A673 (cell line): ENCODE results near the gene INSR. TPM values are rescaled to one million over a fixed set of nuclear protein-coding genes. Genes with fewer than 3 reads are reported as not detected.

Experiments
- BruUV-seq: library from RNA; stranded (reverse); fragments of 400-500 nt; replicated peaks from 2 replicates; lab custom pipeline; 2021; lab: Mats Ljungman, UMichigan
- CTCF ChIA-PET: fragments of 300-600 bp; sonication (Branson Sonifier 250); formaldehyde crosslinking; loops from one replicate; lab custom pipeline; 2022; ENCODE audit warnings: antibody characterized with exemption; lab: Charles Lee
- POLR2A ChIA-PET: fragments of 300-600 bp; sonication (Branson Sonifier 250); formaldehyde crosslinking; loops from one replicate; lab custom pipeline; 2022; ENCODE audit warnings: antibody characterized with exemption; ENCODE audit not compliant: low non-redundant PET; lab: Charles Lee
- DNase-seq: peaks from one replicate; pipeline ENCODE4 v3.0.0-alpha.2; 2015; ENCODE audit warnings: low spot score
- H3K27ac ChIP-seq: fragments of 200-600 bp; sonication (generic); 2 replicates; pipeline ENCODE4 v1.5.1; 2016; ENCODE audit warnings: mixed run types, low read depth, mild to moderate bottlenecking, mixed read lengths, antibody characterized with exemption, low read length; ENCODE audit not compliant: poor library complexity, severe bottlenecking
- H3K27me3 ChIP-seq: fragments of 200-600 bp; sonication (generic); replicated peaks from 2 replicates; pipeline ENCODE4 v1.6.1; 2017; ENCODE audit warnings: mixed run types, low read depth, mild to moderate bottlenecking, mixed read lengths, antibody characterized with exemption, low read length; ENCODE audit not compliant: insufficient read depth, poor library complexity
- H3K36me3 ChIP-seq: fragments of 200-600 bp; sonication (generic); 2 replicates; pipeline ENCODE4 v1.6.1; 2016; ENCODE audit warnings: mixed run types, mild to moderate bottlenecking, mixed read lengths, antibody characterized with exemption, low read length; ENCODE audit not compliant: insufficient read depth, poor library complexity, severe bottlenecking
- H3K4me1 ChIP-seq: fragments of 200-600 bp; sonication (generic); 2 replicates; pipeline ENCODE4 v1.6.1; 2017; ENCODE audit warnings: mixed run types, mild to moderate bottlenecking, mixed read lengths, antibody characterized with exemption, low read length; ENCODE audit not compliant: insufficient read depth, poor library complexity, severe bottlenecking
- H3K4me3 ChIP-seq: fragments of 200-600 bp; sonication (generic); 2 replicates; pipeline ENCODE4 v1.5.1; 2016; ENCODE audit warnings: low read depth, mixed run types, mild to moderate bottlenecking, mixed read lengths, low read length; ENCODE audit not compliant: poor library complexity, severe bottlenecking
- H3K9me3 ChIP-seq: fragments of 200-600 bp; sonication (generic); 2 replicates; pipeline ENCODE4 v1.6.1; 2016; ENCODE audit warnings: mixed run types, low read depth, mild to moderate bottlenecking, mixed read lengths, antibody characterized with exemption, low read length; ENCODE audit not compliant: poor library complexity, severe bottlenecking
- CTCF ChIP-seq: fragments of 300-800, 200-600 bp; sonication (generic); conservative IDR thresholded peaks from 2 replicates; pipeline ENCODE4 v1.5.1; 2017; ENCODE audit warnings: low read depth, mild to moderate bottlenecking, antibody characterized with exemption, low read length, moderate library complexity, mixed read lengths
- EZH2 ChIP-seq: fragments of 200-600 bp; sonication (generic); IDR thresholded peaks from 2 replicates; pipeline ENCODE4 v1.6.1; 2017; ENCODE audit warnings: borderline replicate concordance, low read depth, mild to moderate bottlenecking, mixed read lengths, antibody characterized with exemption, low read length; ENCODE audit not compliant: poor library complexity, severe bottlenecking
- intact Hi-C: fragments of 100-400 bp; cut with micrococcal nuclease; formaldehyde crosslinking; loops from one replicate; pipeline ENCODE4 v1.10.0; 2022; ENCODE audit not compliant: unreplicated experiment
- total RNA-seq: library from RNA; stranded (reverse); gene quantifications from 2 replicates; pipeline ENCODE4 v1.2.3, GENCODE V29; 2021

The INSR gene
- total RNA-seq, 1 experiment from 2014 or later, result 12.9 TPM

GRCh38 chr19:7304200-7304599 is 10.0 kb upstream of the INSR start:
- no peaks in the 10 kb centered on the region for H3K9me3 ChIP-seq
- no TSS peak for BruUV-seq
- no peak for DNase-seq
- TF ChIP-seq CTCF (no peak), EZH2 (no peak)
- CTCF ChIA-PET, result no interaction called here
- no peak overlapping the region for H3K4me3 ChIP-seq
- H3K4me1 ChIP-seq, result no peaks in the 10 kb centered on the region
- intact Hi-C loops, result no loop called here
- H3K27me3 ChIP-seq, result no peaks in the 10 kb centered on the region
- no peaks in the 10 kb centered on the region for H3K36me3 ChIP-seq
- POLR2A ChIA-PET, result interaction anchor here (0.6 kb wide), 1 partner anchor 188 kb away, joined by 10 read pairs; no protein-coding TSS in a partner anchor
- no peak overlapping the region for H3K27ac ChIP-seq

GRCh38 chr19:7303470-7303869 is 9.3 kb upstream of the INSR start:
- intact Hi-C loops, result no loop called here

GRCh38 chr19:7301525-7301924 is 7.3 kb upstream of the INSR start:
- CTCF ChIA-PET, result no interaction called here
- intact Hi-C loops, result no loop called here
- POLR2A ChIA-PET, result interaction anchor here (0.6 kb wide), 1 partner anchor 12 kb away, joined by 5 read pairs; no protein-coding TSS in a partner anchor
- Histone ChIP-seq H3K27me3 (peaks cover 21% of the 10 kb centered on the region), H3K4me1 (no peaks in the 10 kb centered on the region), H3K27ac (no peak overlapping the region), H3K4me3 (no peak overlapping the region), H3K36me3 (no peaks in the 10 kb centered on the region), H3K9me3 (no peaks in the 10 kb centered on the region)
- no peak for DNase-seq
- TF ChIP-seq EZH2 (no peak), CTCF (no peak)
- BruUV-seq, result no TSS peak

More at GRCh38 chr19:7303470-7303869, 9.3 kb upstream of the INSR start:
- BruUV-seq, result no TSS peak
- Histone ChIP-seq H3K27me3 (peaks cover 5% of the 10 kb centered on the region), H3K9me3 (no peaks in the 10 kb centered on the region), H3K4me3 (no peak overlapping the region), H3K4me1 (no peaks in the 10 kb centered on the region), H3K27ac (no peak overlapping the region), H3K36me3 (no peaks in the 10 kb centered on the region)
- DNase-seq, result no peak
- ChIA-PET CTCF (no interaction called here), POLR2A (no interaction called here)
- no peak for TF ChIP-seq EZH2

- no TSS peak for BruUV-seq
- H3K4me1 ChIP-seq, result no peaks in the 10 kb centered on the region
- POLR2A ChIA-PET, result no interaction called here
- peaks cover 21% of the 10 kb centered on the region for H3K27me3 ChIP-seq
- H3K9me3 ChIP-seq, result no peaks in the 10 kb centered on the region
- no peak overlapping the region for H3K4me3 ChIP-seq
- no peaks in the 10 kb centered on the region for H3K36me3 ChIP-seq
- intact Hi-C loops, result no loop called here
- TF ChIP-seq EZH2, result no peak
- TF ChIP-seq CTCF, result no peak
- CTCF ChIA-PET, result no interaction called here
- no peak for DNase-seq
- H3K27ac ChIP-seq, result no peak overlapping the region
Measured at GRCh38 chr19:7297742-7298141, 3.5 kb upstream of the INSR start.
